Stimulated activated CD4-positive, alpha-beta T cell treated with anti-CD3 and anti-CD28 coated beads, TNF-alpha, amount 100 ng/mL, for 1 hour (primary cell): ENCODE results near the gene STAP1.
"Not testable (repeated sequence)": the region's sequence is repeated elsewhere in the genome, so short reads cannot be mapped to it uniquely, and the experiment has no call there.

Experiments
- DNase-seq, 3 donors: peaks; one replicate each; pipeline ENCODE4 v3.0.0-alpha.2; 2020; ENCODE audit warnings: low read depth in 3 of 3, low spot score in 1 of 3

The STAP1 gene

GRCh38 chr4:67615119-67615518 is 56.6 kb downstream of the STAP1 start:
- no peak for DNase-seq

DNA sequence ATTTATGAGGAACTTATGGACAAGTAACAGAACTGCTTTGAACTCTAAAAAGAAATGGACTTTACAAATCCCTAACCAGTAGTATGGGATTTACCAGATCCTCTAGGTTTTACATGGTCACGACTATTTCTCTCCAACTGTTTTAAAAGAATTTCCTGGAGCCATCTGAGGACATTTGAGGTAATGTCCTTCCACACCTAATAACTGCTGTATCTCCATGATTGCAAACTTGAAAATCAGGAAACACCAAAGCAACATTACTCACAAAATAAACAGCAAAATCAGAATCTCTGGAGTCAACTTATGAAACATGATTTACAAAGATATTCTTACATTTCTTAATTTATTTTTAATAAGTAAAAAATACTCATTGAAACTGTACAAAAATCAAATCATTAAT is 58.0 kb downstream of the STAP1 start:
- DNase-seq: no peak

DNA sequence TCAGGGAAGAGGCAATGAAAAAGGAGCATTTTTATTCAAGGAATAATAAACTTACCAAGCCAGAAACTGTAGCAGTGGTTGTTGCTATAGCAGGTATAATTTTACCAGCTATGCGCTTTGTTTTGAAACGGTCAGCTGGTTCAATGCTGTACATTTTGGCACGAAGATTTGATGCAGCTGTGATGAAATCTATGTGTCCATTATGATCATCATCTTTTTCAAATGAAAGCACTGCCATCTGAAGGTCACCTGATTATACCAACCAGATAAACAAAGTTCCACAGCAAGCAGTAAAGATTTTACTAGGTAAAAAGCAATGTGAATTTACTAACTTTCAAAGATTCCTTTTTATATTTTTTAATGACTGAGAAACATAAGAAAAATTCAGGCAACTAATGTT is 66.4 kb downstream of the STAP1 start:
- no peak for DNase-seq

DNA sequence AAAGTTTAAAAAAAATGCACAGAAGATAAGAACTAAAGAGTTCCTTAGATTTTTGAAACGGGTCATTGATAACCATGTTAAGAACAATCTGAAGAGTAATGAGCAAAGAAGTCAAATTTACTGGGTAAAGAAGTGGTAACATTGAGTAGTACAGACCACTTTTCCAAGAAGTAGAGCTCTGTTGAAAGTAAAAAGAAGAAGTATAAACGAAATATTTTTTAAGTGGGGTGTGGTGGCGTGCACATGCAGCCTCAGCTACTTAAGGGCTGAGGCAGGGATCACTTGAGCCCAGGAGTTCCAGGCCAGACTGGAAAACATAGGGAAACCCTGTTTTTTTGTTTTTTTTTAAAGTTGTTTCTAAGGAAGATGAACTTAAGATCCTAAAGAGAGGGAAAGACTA is 74.0 kb downstream of the STAP1 start:
- DNase-seq: no peak

- no peak for DNase-seq
These were observed 76.2 kb downstream of the STAP1 start for GRCh38 chr4:67634741-67635140.

- DNase-seq: no peak
These were observed 76.8 kb downstream of the STAP1 start for GRCh38 chr4:67635331-67635730.

DNA sequence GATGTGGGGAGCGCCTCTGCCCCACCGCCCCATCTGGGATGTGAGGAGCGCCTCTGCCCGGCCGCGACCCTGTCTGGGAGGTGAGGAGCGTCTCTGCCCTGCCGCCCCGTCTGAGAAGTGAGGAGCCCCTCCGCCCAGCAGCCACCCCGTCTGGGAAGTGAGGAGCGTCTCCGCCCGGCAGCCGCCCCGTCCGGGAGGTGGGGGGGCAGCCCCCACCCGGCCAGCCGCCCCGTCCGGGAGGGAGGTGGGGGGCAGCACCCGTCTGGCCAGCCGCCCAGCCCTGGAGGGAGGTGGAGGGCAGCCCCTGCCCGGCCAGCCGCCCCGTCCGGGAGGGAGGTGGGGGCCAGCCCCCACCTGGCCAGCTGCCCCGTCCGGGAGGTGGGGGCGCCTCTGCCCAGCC is 78.5 kb downstream of the STAP1 start:
- DNase-seq: not testable (repeated sequence)

- DNase-seq: no peak
These were observed 79.6 kb downstream of the STAP1 start for GRCh38 chr4:67638136-67638535.

DNA sequence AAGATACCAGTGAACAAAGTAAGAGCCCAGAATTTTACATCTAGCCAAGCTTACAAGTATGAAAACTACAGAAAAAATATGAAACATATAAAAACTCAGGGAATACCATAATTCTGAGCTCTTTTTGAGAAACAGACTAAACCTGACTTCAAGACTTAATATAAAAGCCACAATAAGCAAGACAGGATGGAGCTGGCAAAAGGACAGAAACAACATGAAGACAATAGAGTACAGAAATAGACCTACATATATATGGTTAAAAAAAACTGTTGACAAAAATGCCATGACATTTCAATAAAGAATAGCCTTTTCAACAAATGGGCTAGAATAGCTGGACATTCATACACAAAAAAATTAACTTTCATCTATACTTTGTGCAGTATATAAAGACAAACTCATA is 93.0 kb downstream of the STAP1 start:
- DNase-seq: no peak
